ENCODE data around the gene GPBAR1.

GPBAR1 gene

GRCh38 chr2:218244204-218244603 is 16.6 kb upstream of the GPBAR1 start:
- no peak for DNase-seq (ENCODE audit: low read depth in 2 of 2, low spot score in 1 of 2)

GRCh38 chr2:218244665-218245064 is 16.1 kb upstream of the GPBAR1 start:
- DNase-seq (ENCODE audit: low read depth in 2 of 2, low spot score in 1 of 2) = no peak

- no peak for DNase-seq (ENCODE audit: low read depth in 2 of 2, low spot score in 1 of 2)
Observed at GRCh38 chr2:218245214-218245613, 15.6 kb upstream of the GPBAR1 start.

- no peak for DNase-seq (ENCODE audit: low read depth in 2 of 2, low spot score in 1 of 2)
Observed at GRCh38 chr2:218249691-218250090, 11.1 kb upstream of the GPBAR1 start.

GRCh38 chr2:218252509-218253231 is 8.1 kb upstream of the GPBAR1 start:
- DNase-seq (ENCODE audit: low read depth in 2 of 2, low spot score in 1 of 2) = no peak

GRCh38 chr2:218253232-218253625 is 7.6 kb upstream of the GPBAR1 start:
- DNase-seq (ENCODE audit: low read depth in 2 of 2, low spot score in 1 of 2) = no peak

- no peak for DNase-seq (ENCODE audit: low read depth in 2 of 2, low spot score in 1 of 2)
Observed at GRCh38 chr2:218255446-218255845, 5.4 kb upstream of the GPBAR1 start.

- DNase-seq (ENCODE audit: low read depth in 2 of 2, low spot score in 1 of 2) = no peak
Observed at GRCh38 chr2:218256612-218257350, 4.0 kb upstream of the GPBAR1 start.

GRCh38 chr2:218257390-218257981 is 3.3 kb upstream of the GPBAR1 start:
- peak; percentile 36 to 57 for DNase-seq (ENCODE audit: low read depth in 2 of 2, low spot score in 1 of 2)

GRCh38 chr2:218259099-218259961 is 1.5 kb upstream of the GPBAR1 start:
- no peak for DNase-seq (ENCODE audit: low read depth in 2 of 2, low spot score in 1 of 2)

GRCh38 chr2:218260166-218260565 is 649 bp upstream of the GPBAR1 start:
- no peak for DNase-seq (ENCODE audit: low read depth in 2 of 2, low spot score in 1 of 2)

GRCh38 chr2:218261423-218262236 is 815 bp downstream of the GPBAR1 start:
- DNase-seq (ENCODE audit: low read depth in 2 of 2, low spot score in 1 of 2) = no peak

GRCh38 chr2:218262237-218262600 is 1.4 kb downstream of the GPBAR1 start:
- no peak for DNase-seq (ENCODE audit: low read depth in 2 of 2, low spot score in 1 of 2)

GRCh38 chr2:218262631-218263586 is 2.1 kb downstream of the GPBAR1 start:
- no peak for DNase-seq (ENCODE audit: low read depth in 2 of 2, low spot score in 1 of 2)

- no peak for DNase-seq (ENCODE audit: low read depth in 2 of 2, low spot score in 1 of 2)
Observed at GRCh38 chr2:218263817-218264641, 3.2 kb downstream of the GPBAR1 start.

GRCh38 chr2:218264773-218265561 is 4.2 kb downstream of the GPBAR1 start:
- DNase-seq (ENCODE audit: low read depth in 2 of 2, low spot score in 1 of 2) = no peak

GRCh38 chr2:218265626-218266025 is 4.8 kb downstream of the GPBAR1 start:
- DNase-seq (ENCODE audit: low read depth in 2 of 2, low spot score in 1 of 2) = no peak

Measured in stimulated activated CD8-positive, alpha-beta memory T cell treated with anti-CD3 and anti-CD28 coated beads, Interleukin-4, amount 100 ng/mL, for 4 hours (primary cell).